GM18858 (cell line): ENCODE results near the gene AKAP7.
"Not testable (repeated sequence)": the region's sequence is repeated elsewhere in the genome, so short reads cannot be mapped to it uniquely, and the experiment has no call there.

Experiments
- ATAC-seq: cut with Tn5 transposase; IDR thresholded peaks from one replicate; pipeline ENCODE4 v1.9.1; 2021; ENCODE audit not compliant: unreplicated experiment

The AKAP7 gene

DNA sequence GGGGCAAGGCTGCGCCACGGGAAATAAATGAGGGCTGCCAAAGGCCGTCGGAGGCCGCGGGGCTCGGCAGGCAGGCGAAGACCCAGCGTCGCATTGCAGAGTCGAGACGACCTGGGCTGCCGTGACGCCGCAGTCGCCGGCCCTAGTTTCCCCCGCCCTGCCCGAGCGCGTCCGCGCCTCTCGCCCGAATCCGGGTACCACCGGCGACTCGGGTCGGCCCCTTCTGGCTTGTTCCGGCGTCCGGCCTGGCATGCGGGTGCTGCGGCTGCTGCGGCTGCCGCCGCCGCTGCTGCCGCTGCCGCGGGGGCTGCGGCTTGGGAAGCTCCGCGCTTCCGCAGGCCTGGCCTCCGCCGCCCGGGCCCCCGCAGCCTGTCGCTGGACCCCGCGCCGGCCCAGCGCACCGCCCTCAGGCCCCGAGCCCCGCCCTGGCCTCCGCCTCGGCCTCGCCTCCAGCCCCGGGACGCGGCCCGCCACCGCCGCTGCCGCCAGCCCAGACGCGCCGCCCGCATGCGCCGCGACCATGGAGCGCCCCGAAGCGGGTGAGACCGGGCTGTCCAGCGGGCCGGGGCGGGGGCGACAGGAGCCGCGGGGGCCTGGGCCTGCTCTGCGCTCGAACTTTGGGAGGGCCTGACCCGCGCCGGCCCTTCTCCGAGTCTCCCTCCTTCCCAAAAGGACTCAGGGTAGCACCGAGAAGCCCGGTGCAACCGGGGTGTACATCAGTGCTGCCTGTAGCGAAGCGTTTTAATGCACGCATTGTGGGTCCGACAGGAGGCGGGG lies at the start of gene AKAP7:
Gene AKAP7 (plus strand): TSS at position 224 of the 777 bp plus-strand sequence. CDS start 297 bp downstream, at position 521.
- ATAC-seq, result peak; percentile 71

DNA sequence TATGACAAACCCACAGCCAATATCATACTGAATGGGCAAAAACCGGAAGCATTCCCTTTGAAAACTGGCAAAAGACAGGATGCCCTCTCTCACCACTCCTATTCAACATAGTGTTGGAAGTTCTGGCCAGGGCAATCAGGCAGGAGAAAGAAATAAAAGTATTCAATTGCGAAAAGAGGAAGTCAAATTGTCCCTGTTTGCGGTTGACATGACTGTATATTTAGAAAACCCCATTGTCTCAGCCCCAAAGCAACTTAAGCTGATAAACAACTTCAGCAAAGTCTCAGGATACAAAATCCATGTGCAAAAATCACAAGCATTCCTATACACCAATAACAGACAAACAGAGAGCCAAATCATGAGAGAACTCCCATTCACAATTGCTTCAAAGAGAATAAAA lies 44.9 kb upstream of the AKAP7 start:
- ATAC-seq, result not testable (repeated sequence)

DNA sequence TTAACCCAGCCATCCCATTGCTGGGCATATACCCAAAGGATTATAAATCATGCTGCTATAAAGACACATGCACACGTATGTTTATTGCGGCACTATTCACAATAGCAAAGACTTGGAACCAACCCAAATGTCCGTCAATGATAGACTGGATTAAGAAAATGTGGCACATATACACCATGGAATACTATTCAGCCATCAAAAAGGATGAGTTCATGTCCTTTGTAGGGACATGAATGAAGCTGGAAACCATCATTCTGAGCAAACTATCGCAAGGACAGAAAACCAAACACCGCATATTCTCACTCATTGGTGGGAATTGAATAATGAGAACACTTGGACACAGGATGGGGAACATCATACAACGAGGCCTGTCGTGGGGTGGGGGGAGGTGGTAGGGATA lies 43.3 kb upstream of the AKAP7 start:
- ATAC-seq, result not testable (repeated sequence)

GRCh38 chr6:131093334-131093733 lies 41.9 kb upstream of the AKAP7 start:
- ATAC-seq, result no peak

- ATAC-seq, result no peak
Observed at GRCh38 chr6:131096786-131097185, 38.5 kb upstream of the AKAP7 start.

DNA sequence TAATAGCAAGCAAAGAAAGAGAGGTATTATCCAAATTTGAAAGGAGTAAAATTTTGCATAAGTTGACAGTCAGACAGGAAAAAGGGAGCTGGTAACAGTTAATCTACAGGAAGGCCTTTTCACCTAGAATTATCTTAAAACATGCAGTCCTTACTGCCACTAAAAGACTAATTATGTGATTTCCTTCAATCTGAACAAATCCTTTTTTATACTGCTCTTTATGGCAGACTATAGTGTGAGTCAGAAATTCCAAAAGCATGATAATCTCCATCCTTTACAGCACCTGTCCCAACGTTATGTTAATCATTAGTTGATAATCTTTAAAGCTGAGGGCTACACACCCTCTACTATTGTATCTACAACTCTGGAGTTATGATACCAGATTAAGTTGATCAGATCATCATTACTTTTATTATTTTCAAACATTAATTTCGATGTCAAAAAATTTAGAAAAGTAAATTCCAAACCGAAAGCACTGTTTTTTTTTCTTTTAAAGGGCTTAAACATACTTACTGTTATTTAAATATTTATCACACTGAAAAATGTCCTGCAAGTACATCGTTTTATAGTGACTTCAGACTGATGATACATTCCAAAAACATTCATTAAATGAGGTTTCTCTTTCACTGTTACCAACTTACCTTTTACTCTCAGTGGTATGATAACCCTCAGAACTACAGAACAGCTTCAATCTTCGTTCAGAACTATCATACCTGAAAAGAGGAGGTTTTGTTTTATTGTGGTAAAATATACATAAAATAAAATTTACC lies 33.2 kb upstream of the AKAP7 start:
- no peak for ATAC-seq

DNA sequence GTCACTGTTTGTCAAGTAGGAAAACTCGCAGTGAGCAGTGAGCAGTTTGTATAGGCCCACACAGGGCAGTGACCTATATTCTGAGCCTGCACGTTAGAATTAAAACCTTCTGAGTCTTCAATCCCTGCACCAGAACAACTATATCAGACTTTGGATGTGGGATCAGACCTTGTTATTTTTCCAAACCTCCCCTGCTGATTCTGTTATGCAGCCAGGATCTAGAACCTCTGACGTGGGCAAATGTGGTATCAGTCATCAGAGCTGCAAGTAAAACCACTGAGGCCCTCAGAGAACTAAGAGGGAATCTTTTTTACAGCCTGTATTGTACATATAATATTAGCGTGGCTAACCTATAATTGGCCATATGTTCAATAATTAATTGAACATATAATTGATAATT lies 32.0 kb upstream of the AKAP7 start:
- no peak for ATAC-seq

- no peak for ATAC-seq
Observed at GRCh38 chr6:131103901-131104300, 31.4 kb upstream of the AKAP7 start.

DNA sequence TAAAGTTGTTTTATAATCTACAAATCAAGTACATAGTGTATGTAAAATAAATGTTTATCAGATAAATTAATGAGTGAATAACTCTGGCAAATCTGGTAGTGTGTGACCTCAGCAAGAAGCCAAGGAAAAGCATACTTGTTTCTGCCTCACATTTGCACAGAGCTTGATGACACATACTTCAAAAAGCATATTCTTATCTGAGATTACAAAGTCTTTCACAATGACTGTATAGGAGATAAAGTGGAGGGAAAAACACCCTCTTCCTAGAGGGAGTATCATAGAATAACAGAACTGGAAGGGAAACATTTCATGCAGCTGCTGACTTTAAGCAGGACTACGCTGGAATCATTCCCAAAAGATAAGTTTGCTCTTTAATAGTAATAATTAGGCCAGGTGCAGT lies 28.1 kb upstream of the AKAP7 start:
- ATAC-seq, result no peak

DNA sequence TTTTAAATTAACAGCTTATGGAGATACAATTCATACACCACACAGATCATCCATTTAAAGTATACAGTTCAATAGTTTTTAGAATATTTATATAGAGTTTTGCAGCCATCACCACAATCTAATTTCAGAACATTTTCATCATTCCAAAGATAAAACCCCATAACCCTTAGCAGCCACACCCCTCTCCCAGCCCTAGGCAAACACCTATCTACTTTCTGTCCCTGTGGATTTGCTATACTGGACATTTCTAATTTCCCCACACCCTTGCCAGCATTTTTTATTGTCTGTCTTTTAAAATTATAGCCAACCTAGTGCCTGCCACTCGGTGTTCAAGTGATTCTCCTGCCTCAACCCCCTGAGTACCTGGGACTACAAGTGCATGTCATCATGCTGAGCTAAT lies 23.0 kb upstream of the AKAP7 start:
- ATAC-seq, result no peak

- ATAC-seq, result no peak
Observed at GRCh38 chr6:131115651-131116050, 19.6 kb upstream of the AKAP7 start.

DNA sequence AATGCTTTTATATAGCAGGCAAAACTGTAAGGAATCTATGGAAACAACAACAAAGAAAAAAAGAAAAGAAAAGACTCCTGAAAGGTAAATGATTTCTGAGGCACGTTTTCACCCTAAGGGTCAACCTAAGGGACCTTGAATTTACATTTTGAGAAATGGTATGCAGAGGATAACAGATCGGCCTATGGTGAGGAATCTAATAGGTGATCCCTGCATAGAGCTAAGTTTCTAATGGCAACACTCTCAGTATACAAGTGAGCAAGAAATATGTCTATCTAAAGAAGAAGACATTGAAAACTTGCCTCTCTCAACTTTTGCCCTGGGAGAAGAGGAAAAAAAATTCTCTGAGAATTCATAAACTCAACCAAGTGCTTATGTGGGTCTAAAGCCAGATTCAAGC lies 18.9 kb upstream of the AKAP7 start:
- no peak for ATAC-seq

- no peak for ATAC-seq
Observed at GRCh38 chr6:131116755-131117360, 18.4 kb upstream of the AKAP7 start.

DNA sequence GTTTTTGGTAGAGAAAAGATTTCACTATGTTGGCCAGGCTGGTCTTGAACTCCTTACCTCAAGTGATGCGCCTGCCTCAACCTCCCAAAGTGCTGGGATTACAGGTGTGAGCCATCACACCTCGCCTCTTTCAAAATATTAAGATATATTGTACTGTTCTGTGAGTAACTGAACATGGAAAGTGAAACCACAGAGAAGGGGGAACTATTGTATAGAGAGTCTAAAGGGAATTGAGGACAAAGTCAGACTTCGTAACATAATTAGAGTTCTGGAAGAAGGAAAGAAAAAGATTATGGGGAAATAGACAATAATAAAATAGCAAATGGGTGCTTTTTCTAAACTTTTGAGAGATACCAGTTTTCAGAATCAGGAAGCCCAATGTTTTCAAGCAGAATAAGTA lies 17.4 kb upstream of the AKAP7 start:
- ATAC-seq, result no peak

DNA sequence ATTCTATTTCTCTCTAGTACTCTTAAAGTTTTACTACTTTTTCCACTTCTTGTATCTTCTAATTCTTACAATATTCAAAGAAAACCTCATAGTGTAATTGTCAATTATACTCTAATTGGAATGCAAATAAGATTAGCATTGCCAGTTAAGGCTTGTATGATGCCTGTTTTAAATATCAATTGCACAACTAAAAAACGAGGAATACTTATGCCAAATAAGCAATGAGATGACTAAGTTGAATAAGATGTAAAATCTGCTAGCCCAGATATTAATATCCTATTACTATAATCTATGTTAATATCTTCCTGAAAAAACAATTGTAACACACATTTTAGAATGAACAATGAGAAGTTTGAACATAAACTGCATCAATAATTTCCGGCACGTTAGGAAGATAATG lies 13.3 kb upstream of the AKAP7 start:
- ATAC-seq, result no peak

DNA sequence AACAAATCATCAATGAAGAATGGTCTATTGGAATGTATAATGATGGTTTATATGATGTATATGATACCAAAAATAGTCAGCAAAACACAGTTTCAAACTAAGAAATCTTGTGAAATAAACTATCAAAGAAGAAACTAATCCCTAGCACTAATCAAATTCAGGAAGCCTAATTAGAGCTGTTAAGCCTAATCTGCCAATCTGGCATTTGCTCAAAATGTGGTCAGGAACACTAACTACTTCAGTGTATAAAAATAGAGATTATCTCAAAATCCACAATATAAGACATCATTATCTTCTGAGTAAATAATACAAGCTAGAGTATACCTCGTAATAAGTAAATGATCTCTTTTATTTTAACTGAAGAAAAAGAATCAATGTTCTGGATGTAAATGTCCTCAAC lies 12.8 kb upstream of the AKAP7 start:
- no peak for ATAC-seq

- ATAC-seq, result no peak
Observed at GRCh38 chr6:131124336-131125071, 10.8 kb upstream of the AKAP7 start.

DNA sequence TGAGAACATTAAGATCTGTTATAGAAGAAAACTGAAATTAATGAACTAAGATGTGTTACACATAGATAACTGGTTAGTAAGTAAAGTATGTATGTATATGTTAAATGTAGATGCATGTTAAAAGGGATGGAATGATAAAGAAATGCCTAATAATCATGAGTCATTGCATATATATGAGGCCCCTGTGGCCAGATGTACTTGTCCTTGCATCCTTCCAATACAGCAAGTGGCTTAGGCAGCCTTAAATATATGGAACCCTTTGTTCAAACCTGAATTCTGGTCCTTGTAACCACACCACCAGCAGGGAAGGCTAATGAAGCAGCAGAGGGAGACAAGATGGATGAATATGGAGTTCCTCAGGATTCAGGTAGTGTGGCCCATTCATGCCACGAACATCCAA lies 9.8 kb upstream of the AKAP7 start:
- no peak for ATAC-seq

DNA sequence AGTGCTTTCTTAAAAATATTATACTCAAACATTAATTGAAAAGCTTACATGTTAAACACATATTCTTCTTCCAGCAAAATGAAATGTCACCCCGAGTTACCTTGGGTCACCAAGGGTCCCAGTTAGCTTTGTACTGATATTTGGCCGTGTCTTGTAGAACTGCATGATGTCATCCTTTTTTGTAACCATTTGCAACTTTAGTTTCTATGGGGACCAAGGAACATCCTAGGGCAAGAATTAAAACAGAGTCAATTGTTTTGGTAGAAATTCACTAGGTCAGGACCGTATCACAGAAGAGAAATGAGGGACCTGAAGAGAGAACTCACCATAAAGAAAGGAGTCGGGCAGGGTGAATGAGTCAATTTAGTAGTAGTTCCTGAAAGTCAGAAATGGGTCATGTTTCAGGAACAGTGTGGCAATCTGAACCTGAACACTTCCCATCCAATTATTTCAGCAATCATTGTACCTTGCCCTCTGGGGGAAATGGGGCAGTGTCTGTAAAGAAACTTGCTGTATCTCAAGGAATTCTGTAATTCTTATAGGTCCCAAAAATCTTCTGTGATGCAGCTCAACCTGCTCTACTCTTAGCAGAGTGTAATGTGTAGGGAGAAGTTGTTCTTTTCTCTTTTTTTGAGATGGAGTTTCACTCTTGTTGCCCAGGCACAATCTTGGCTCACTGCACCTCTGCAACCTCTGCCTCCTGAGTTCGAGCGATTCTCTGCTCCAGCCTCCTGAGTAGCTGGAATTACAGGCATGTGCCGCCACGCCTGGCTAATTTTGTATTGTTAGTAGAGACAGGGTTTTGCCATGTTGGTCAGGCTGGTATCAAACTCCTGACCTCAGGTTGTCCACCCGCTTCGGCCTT lies 5.3 kb upstream of the AKAP7 start:
- ATAC-seq, result no peak

DNA sequence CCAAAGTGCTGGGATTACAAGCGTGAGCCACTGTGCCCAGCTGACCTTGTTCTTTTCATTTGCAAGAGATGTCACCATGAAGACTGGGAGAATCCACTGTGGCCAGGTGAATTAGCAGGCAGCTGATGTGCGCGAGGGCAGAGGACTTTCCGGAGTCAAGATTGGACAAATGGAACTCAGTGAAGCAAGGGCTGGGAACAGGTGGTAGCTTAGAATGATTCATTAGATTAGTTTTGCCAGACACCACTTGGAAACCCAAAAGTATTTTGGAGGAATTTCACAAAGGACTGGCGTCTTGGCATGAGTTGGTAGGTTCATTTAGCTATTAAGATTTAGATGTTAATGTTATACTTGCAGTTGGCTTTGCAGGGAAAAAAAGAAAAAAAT lies 4.7 kb upstream of the AKAP7 start:
- no peak for ATAC-seq
